ENCODE measurements around the gene NUP93.
"Not testable (repeated sequence)": the region's sequence is repeated elsewhere in the genome, so short reads cannot be mapped to it uniquely, and the experiment has no call there.

The NUP93 gene

GRCh38 chr16:56849690-56850680 is 120.1 kb downstream of the NUP93 start:
- peak; percentile 44 for DNase-seq (ENCODE audit: low read depth)

GRCh38 chr16:56851671-56852400 is 121.9 kb downstream of the NUP93 start:
- DNase-seq (ENCODE audit: low read depth), result peak; percentile 25

GRCh38 chr16:56852401-56852730 is 122.4 kb downstream of the NUP93 start:
- no peak for DNase-seq (ENCODE audit: low read depth)

GRCh38 chr16:56852968-56853367 is 123.0 kb downstream of the NUP93 start:
- no peak for DNase-seq (ENCODE audit: low read depth)

GRCh38 chr16:56855201-56855600 is 125.3 kb downstream of the NUP93 start:
- DNase-seq (ENCODE audit: low read depth), result no peak

GRCh38 chr16:56855946-56856345 is 126.0 kb downstream of the NUP93 start:
- DNase-seq (ENCODE audit: low read depth), result no peak

GRCh38 chr16:56856876-56857447 is 127.0 kb downstream of the NUP93 start:
- DNase-seq (ENCODE audit: low read depth), result no peak

- DNase-seq (ENCODE audit: low read depth), result no peak
Observed at GRCh38 chr16:56858374-56858773, 128.4 kb downstream of the NUP93 start.

GRCh38 chr16:56859636-56860035 is 129.7 kb downstream of the NUP93 start:
- no peak for DNase-seq (ENCODE audit: low read depth)

- DNase-seq (ENCODE audit: low read depth), result no peak
Observed at GRCh38 chr16:56860226-56861020, 130.5 kb downstream of the NUP93 start.

GRCh38 chr16:56861092-56861610 is 131.2 kb downstream of the NUP93 start:
- DNase-seq (ENCODE audit: low read depth), result no peak

- DNase-seq (ENCODE audit: low read depth), result no peak
Observed at GRCh38 chr16:56861756-56862155, 131.8 kb downstream of the NUP93 start.

- DNase-seq (ENCODE audit: low read depth), result no peak
Observed at GRCh38 chr16:56862776-56863175, 132.8 kb downstream of the NUP93 start.

- no peak for DNase-seq (ENCODE audit: low read depth)
Observed at GRCh38 chr16:56864960-56865359, 135.0 kb downstream of the NUP93 start, which contains the start of gene SLC12A3. TSS of gene SLC12A3 (plus strand) at chr16:56865207. CDS start at chr16:56865236, 29 bp downstream.

- DNase-seq (ENCODE audit: low read depth), result no peak
Observed at GRCh38 chr16:56865394-56866062, 135.6 kb downstream of the NUP93 start.

- peak; percentile 63 for DNase-seq (ENCODE audit: low read depth)
Observed at GRCh38 chr16:56866955-56867830, 137.3 kb downstream of the NUP93 start.

- DNase-seq (ENCODE audit: low read depth), result no peak
Observed at GRCh38 chr16:56868175-56868574, 138.2 kb downstream of the NUP93 start.

- not testable (repeated sequence) for DNase-seq (ENCODE audit: low read depth)
Observed at GRCh38 chr16:56868766-56869165, 138.8 kb downstream of the NUP93 start.

GRCh38 chr16:56869513-56870275 is 139.8 kb downstream of the NUP93 start:
- no peak for DNase-seq (ENCODE audit: low read depth)
